ENCODE measurements around the gene ORC3.

ORC3 gene

DNA sequence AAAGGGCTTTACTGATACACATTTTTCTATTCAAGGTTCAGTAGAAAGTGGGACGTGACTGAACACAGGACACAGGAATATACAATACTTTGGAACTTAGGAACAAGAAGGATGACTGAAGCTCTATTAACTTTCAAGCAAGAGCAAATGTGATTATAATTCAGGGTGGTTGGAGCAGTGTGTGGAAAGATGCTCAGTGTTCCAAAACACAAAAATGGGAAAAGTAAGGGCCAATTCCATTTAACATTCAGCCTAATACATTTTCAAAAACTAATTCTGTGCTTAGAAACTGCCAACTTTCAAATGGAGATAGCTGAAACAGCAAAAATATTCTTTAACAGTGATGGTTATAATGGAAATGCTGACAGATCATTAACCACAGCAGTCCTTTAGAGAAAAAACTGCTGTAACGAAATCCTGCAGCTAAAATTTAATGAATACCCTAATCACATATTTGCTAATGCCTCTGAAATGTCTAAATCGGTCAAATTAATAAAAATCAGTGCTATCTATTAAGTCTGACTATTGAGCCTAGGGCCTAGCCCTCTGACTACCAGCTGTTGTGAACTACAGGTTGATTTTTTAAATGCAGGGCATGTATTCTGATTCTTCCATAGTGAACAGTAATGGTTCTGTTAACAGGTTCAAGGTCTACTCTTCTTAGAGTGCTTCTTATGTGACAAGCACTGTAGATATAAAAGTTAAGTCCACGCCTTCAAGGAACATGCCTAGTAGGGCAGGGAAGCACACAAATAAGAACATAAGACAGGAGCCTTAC, 46.0 kb upstream of the ORC3 start:
- Histone ChIP-seq H3K9ac (ENCODE audit: low read length) (no peak overlapping the region), H2BK15ac (ENCODE audit: low read depth, poor library complexity, severe bottlenecking) (no peak overlapping the region), H3K4me1 (ENCODE audit: control insufficient read depth, insufficient read depth, low read depth, low read length) (no peaks in the 10 kb centered on the region), H2BK12ac (ENCODE audit: low read length in 2 of 2) (no peak overlapping the region), H3K36me3 (ENCODE audit: control insufficient read depth in 1 of 2, insufficient read depth in 2 of 2, low read depth in 1 of 2, low read length in 2 of 2) (peaks cover 30 to 96% of the 10 kb centered on the region in 2 experiments), H2BK5ac (ENCODE audit: low read depth, low read length, poor library complexity, severe bottlenecking) (no peak overlapping the region), H3K4me2 (ENCODE audit: low read length, poor library complexity, severe bottlenecking) (no peak overlapping the region), H3K4me3 (ENCODE audit: insufficient read depth in 1 of 2, low read depth in 1 of 2, low read length in 2 of 2) (no peak overlapping the region), H4K8ac (ENCODE audit: low read length) (no peak overlapping the region), H3K9me3 (ENCODE audit: control insufficient read depth, low read length) (peaks cover 9% of the 10 kb centered on the region), H3K27me3 (ENCODE audit: control insufficient read depth in 1 of 2, insufficient read depth in 1 of 2, low read length in 2 of 2) (no peaks in the 10 kb centered on the region), H3K14ac (ENCODE audit: low read length in 2 of 2) (no peak overlapping the region), H3K27ac (ENCODE audit: low read length, poor library complexity, severe bottlenecking) (no peak overlapping the region), H2AK5ac (ENCODE audit: low read length, severe bottlenecking) (no peak overlapping the region), H2BK120ac (ENCODE audit: low read depth, low read length) (no peak overlapping the region), H2AFZ (ENCODE audit: low read depth, low read length) (no peak overlapping the region), H3K23ac (ENCODE audit: low read length in 2 of 2) (no peak overlapping the region), H3K4ac (ENCODE audit: low read depth in 1 of 2, low read length in 2 of 2) (no peak overlapping the region), H3K79me1 (replicated peaks; ENCODE audit: low read length, poor library complexity, severe bottlenecking) (peaks cover 25% of the 10 kb centered on the region), H3K18ac (ENCODE audit: low read depth in 1 of 2, low read length in 2 of 2) (no peak overlapping the region), H4K91ac (ENCODE audit: low read length) (no peak overlapping the region)
- no peak for DNase-seq
- 100% methylated on average over 4 of the region's 4 CpGs for WGBS

DNA sequence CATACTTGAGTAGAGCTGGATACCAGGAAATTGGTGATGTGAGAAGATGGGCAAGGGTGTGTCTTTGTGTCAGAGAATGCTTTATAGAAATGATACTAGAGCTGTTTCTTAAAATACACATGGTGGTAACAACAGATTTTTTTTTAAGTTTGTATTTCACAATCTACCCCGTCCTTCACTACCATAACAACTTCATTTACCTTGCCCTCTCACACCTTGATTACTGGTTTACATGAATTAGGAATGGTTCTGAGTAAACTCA, 45.5 kb upstream of the ORC3 start:
- WGBS = no CpG with 5 or more reads among the region's 1 CpG
- Histone ChIP-seq H3K36me3 (ENCODE audit: control insufficient read depth in 1 of 2, insufficient read depth in 2 of 2, low read depth in 1 of 2, low read length in 2 of 2) (peaks cover 33 to 93% of the 10 kb centered on the region in 2 experiments), H2AFZ (ENCODE audit: low read depth, low read length) (no peak overlapping the region)

DNA sequence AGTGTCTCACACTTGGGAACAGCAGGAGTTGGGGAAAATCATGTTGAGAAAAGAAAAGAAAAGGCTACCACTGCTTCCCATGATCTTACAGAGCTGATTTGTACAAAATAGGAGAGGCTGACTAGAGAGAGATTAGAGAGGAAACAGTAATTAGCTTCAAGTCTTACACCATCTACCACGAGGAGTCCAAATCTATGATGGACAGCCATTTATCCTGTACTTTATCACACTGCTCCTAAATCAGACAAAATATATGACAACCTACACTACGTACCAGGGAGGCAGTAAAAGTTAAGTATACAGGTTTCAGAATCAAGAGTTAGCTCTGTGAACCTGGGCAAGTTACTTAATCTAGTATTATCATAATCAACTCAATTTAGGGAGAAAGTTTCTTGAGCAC, 38.1 kb upstream of the ORC3 start:
- Histone ChIP-seq H2BK5ac (ENCODE audit: low read depth, low read length, poor library complexity, severe bottlenecking) (no peak overlapping the region), H3K4me3 (ENCODE audit: insufficient read depth in 1 of 2, low read depth in 1 of 2, low read length in 2 of 2) (no peak overlapping the region), H4K8ac (ENCODE audit: low read length) (no peak overlapping the region), H2AK5ac (ENCODE audit: low read length, severe bottlenecking) (no peak overlapping the region), H3K4me1 (ENCODE audit: control insufficient read depth, insufficient read depth, low read depth, low read length) (no peaks in the 10 kb centered on the region), H3K14ac (ENCODE audit: low read length in 2 of 2) (no peak overlapping the region), H2AFZ (ENCODE audit: low read depth, low read length) (no peak overlapping the region), H3K18ac (ENCODE audit: low read depth in 1 of 2, low read length in 2 of 2) (no peak overlapping the region), H3K9ac (ENCODE audit: low read length) (no peak overlapping the region), H2BK15ac (ENCODE audit: low read depth, poor library complexity, severe bottlenecking) (no peak overlapping the region), H3K4ac (ENCODE audit: low read depth in 1 of 2, low read length in 2 of 2) (no peak overlapping the region), H2BK120ac (ENCODE audit: low read depth, low read length) (no peak overlapping the region), H2BK12ac (ENCODE audit: low read length in 2 of 2) (no peak overlapping the region), H3K27ac (ENCODE audit: low read length, poor library complexity, severe bottlenecking) (no peak overlapping the region), H3K79me1 (replicated peaks; ENCODE audit: low read length, poor library complexity, severe bottlenecking) (peaks cover 27% of the 10 kb centered on the region), H3K23ac (ENCODE audit: low read length in 2 of 2) (no peak overlapping the region), H3K27me3 (ENCODE audit: control insufficient read depth in 1 of 2, insufficient read depth in 1 of 2, low read length in 2 of 2) (no peaks in the 10 kb centered on the region), H3K9me3 (ENCODE audit: control insufficient read depth, low read length) (no peaks in the 10 kb centered on the region), H3K4me2 (ENCODE audit: low read length, poor library complexity, severe bottlenecking) (no peak overlapping the region), H3K36me3 (ENCODE audit: control insufficient read depth in 1 of 2, insufficient read depth in 2 of 2, low read depth in 1 of 2, low read length in 2 of 2) (peaks cover 13 to 79% of the 10 kb centered on the region in 2 experiments), H4K91ac (ENCODE audit: low read length) (no peak overlapping the region)
- no CpG with 5 or more reads among the region's 2 CpGs for WGBS
- no peak for DNase-seq

More for the DNA sequence above, 45.5 kb upstream of the ORC3 start:
- Histone ChIP-seq H3K4me3 (ENCODE audit: insufficient read depth in 1 of 2, low read depth in 1 of 2, low read length in 2 of 2) (no peak overlapping the region), H3K18ac (ENCODE audit: low read depth in 1 of 2, low read length in 2 of 2) (no peak overlapping the region), H3K23ac (ENCODE audit: low read length in 2 of 2) (no peak overlapping the region), H2BK12ac (ENCODE audit: low read length in 2 of 2) (no peak overlapping the region), H2BK5ac (ENCODE audit: low read depth, low read length, poor library complexity, severe bottlenecking) (no peak overlapping the region), H4K8ac (ENCODE audit: low read length) (no peak overlapping the region), H3K9me3 (ENCODE audit: control insufficient read depth, low read length) (peaks cover 6% of the 10 kb centered on the region), H3K4me2 (ENCODE audit: low read length, poor library complexity, severe bottlenecking) (no peak overlapping the region), H3K27ac (ENCODE audit: low read length, poor library complexity, severe bottlenecking) (no peak overlapping the region), H3K14ac (ENCODE audit: low read length in 2 of 2) (no peak overlapping the region), H2BK15ac (ENCODE audit: low read depth, poor library complexity, severe bottlenecking) (no peak overlapping the region), H4K91ac (ENCODE audit: low read length) (no peak overlapping the region), H3K79me1 (replicated peaks; ENCODE audit: low read length, poor library complexity, severe bottlenecking) (peaks cover 23% of the 10 kb centered on the region), H3K4ac (ENCODE audit: low read depth in 1 of 2, low read length in 2 of 2) (no peak overlapping the region), H3K9ac (ENCODE audit: low read length) (no peak overlapping the region), H3K27me3 (ENCODE audit: control insufficient read depth in 1 of 2, insufficient read depth in 1 of 2, low read length in 2 of 2) (no peaks in the 10 kb centered on the region), H3K4me1 (ENCODE audit: control insufficient read depth, insufficient read depth, low read depth, low read length) (no peaks in the 10 kb centered on the region), H2BK120ac (ENCODE audit: low read depth, low read length) (no peak overlapping the region), H2AK5ac (ENCODE audit: low read length, severe bottlenecking) (no peak overlapping the region)
- no peak for DNase-seq

DNA sequence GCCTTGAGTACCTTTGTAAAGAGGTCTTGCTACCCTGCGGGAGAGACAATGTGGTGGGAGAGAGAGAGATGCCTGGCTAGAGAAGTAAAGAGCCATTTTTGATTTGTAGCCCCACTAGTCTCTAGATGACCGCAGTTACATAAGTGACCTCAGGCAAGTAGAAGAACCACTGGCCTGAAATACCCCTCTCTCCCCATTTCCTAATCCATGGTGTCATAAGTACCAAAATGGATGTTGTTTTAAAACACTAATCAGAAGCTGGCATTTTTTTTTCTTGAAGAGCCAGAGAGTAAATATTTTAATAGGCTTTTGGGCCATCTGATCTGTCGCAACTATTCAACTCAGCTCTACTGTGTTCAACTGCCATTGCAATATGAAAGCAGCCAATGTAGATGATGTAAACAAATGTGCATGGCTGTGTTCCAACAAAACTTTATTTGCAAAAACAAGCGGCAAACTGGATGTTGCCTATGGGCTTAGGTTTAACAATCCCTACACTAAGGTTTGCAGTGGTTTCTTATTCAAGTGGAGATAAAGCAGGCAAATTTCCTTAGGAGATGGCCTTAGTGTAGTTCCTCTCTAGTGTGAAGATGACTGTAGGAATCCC, 36.7 kb upstream of the ORC3 start:
- Histone ChIP-seq H3K36me3 (ENCODE audit: control insufficient read depth in 1 of 2, insufficient read depth in 2 of 2, low read depth in 1 of 2, low read length in 2 of 2) (peaks cover 9 to 76% of the 10 kb centered on the region in 2 experiments), H3K18ac (ENCODE audit: low read depth in 1 of 2, low read length in 2 of 2) (no peak overlapping the region), H3K4ac (ENCODE audit: low read depth in 1 of 2, low read length in 2 of 2) (no peak overlapping the region), H2BK5ac (ENCODE audit: low read depth, low read length, poor library complexity, severe bottlenecking) (peak overlapping the region; percentile 3), H3K9ac (ENCODE audit: low read length) (no peak overlapping the region), H4K91ac (ENCODE audit: low read length) (no peak overlapping the region), H2AK5ac (ENCODE audit: low read length, severe bottlenecking) (no peak overlapping the region), H3K4me2 (ENCODE audit: low read length, poor library complexity, severe bottlenecking) (no peak overlapping the region), H2BK15ac (ENCODE audit: low read depth, poor library complexity, severe bottlenecking) (no peak overlapping the region), H3K14ac (ENCODE audit: low read length in 2 of 2) (no peak overlapping the region), H3K4me3 (ENCODE audit: insufficient read depth in 1 of 2, low read depth in 1 of 2, low read length in 2 of 2) (no peak overlapping the region), H3K27me3 (ENCODE audit: control insufficient read depth in 1 of 2, insufficient read depth in 1 of 2, low read length in 2 of 2) (no peaks in the 10 kb centered on the region), H3K9me3 (ENCODE audit: control insufficient read depth, low read length) (no peaks in the 10 kb centered on the region), H3K23ac (ENCODE audit: low read length in 2 of 2) (no peak overlapping the region), H4K8ac (ENCODE audit: low read length) (no peak overlapping the region), H2AFZ (ENCODE audit: low read depth, low read length) (no peak overlapping the region), H2BK120ac (ENCODE audit: low read depth, low read length) (no peak overlapping the region), H3K27ac (ENCODE audit: low read length, poor library complexity, severe bottlenecking) (no peak overlapping the region), H2BK12ac (ENCODE audit: low read length in 2 of 2) (no peak overlapping the region), H3K4me1 (ENCODE audit: control insufficient read depth, insufficient read depth, low read depth, low read length) (no peaks in the 10 kb centered on the region), H3K79me1 (replicated peaks; ENCODE audit: low read length, poor library complexity, severe bottlenecking) (peaks cover 28% of the 10 kb centered on the region)
- WGBS = 98% methylated on average over 3 of the region's 4 CpGs
- peak; percentile 11 for DNase-seq
